Measurements from ENCODE around the gene DHDDS. TPM values are rescaled to one million over a fixed set of nuclear protein-coding genes. Genes with fewer than 3 reads are reported as not detected.

DHDDS gene
- total and polyA plus RNA-seq, 2 of the 13 experiments (the other 11 are each of a cell fraction or from before 2014, with no cell fraction given) = 18.9 to 28.3 TPM

DNA sequence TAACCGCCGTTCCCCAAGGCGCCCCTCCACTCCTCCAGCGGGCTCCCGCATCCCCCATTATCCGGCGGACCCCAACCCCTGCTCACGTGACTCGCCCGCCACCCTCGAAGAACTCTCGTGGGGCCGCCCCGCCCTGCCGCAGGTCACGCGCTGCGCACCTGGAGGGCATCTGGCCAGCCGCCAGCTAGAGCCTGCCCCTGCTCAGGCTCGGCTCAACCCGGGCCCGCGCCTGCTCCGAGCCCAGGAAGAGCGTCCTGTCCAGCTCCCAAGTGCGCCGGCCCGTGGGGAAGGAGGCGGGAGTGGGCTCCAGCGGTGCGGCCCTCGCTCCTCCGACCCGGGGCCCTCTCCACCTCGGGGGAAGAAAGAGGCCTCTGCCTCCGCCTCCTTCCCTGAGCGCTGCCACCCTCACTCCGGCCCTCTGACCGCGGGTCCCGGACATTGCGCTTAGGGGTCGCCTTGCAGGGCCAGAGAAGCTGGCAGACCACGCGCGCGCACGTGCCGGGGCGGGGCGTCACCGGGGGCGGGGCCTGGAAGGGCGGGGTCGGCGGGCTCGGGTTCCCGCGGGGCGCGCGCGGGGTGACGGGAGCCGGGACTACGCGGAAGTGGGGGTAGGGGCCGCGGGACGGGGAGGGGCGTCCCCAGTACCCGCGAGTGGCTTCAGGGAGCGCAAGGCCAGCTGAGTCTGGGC lies 68.5 kb downstream of the DHDDS start (continued):
- TF ChIP-seq, protein P1, sequence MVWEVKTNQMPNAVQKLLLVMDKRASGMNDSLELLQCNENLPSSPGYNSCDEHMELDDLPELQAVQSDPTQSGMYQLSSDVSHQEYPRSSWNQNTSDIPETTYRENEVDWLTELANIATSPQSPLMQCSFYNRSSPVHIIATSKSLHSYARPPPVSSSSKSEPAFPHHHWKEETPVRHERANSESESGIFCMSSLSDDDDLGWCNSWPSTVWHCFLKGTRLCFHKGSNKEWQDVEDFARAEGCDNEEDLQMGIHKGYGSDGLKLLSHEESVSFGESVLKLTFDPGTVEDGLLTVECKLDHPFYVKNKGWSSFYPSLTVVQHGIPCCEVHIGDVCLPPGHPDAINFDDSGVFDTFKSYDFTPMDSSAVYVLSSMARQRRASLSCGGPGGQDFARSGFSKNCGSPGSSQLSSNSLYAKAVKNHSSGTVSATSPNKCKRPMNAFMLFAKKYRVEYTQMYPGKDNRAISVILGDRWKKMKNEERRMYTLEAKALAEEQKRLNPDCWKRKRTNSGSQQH (CRISPR knock-in tag; IDR thresholded peaks at IDR 0.05; ENCODE audit: low read depth) = peak; percentile 22; the same call in 1 of the 2 replicates
- TF ChIP-seq FOXM1 (CRISPR knock-in tag; IDR thresholded peaks at IDR 0.05) = no peak
- peak; percentile 76 for TF ChIP-seq ZNF883 (CRISPR knock-in tag; IDR thresholded peaks at IDR 0.05; ENCODE audit: not compliant biosample characterization)
- peak; percentile 56; the same call in 1 of the 2 replicates for TF ChIP-seq ZNF598 (CRISPR knock-in tag; IDR thresholded peaks at IDR 0.05; ENCODE audit: borderline replicate concordance)
- peak; percentile 83 for TF ChIP-seq ZNF816 (CRISPR knock-in tag; IDR thresholded peaks at IDR 0.05; ENCODE audit: borderline replicate concordance)
- TF ChIP-seq SALL2 (CRISPR knock-in tag; IDR thresholded peaks at IDR 0.05) = peak; percentile 66
- peak; percentile 85; the same call in 1 of the 2 replicates for TF ChIP-seq ZNF616 (CRISPR knock-in tag; IDR thresholded peaks at IDR 0.05; ENCODE audit: low read depth)
- no peak for TF ChIP-seq SP1 (IDR thresholded peaks at IDR 0.05)
- TF ChIP-seq SP1 (CRISPR knock-in tag; IDR thresholded peaks at IDR 0.05) = peak; percentile 87
- TF ChIP-seq GATAD1 (CRISPR knock-in tag; IDR thresholded peaks at IDR 0.05) = no peak
- TF ChIP-seq ZNF143 (CRISPR knock-in tag; IDR thresholded peaks at IDR 0.05) = peak; percentile 82
- TF ChIP-seq ZBTB42 (CRISPR knock-in tag; IDR thresholded peaks at IDR 0.05) = no peak
- peak; percentile 78; the same call in 1 of the 2 replicates for TF ChIP-seq ZNF878 (CRISPR knock-in tag; IDR thresholded peaks at IDR 0.05)
- no peak; the same call in none of the 2 replicates for TF ChIP-seq KAT8 (CRISPR knock-in tag; IDR thresholded peaks at IDR 0.05)
- TF ChIP-seq HNRNPK (IDR thresholded peaks at IDR 0.05; ENCODE audit: low read depth, low read length, poor library complexity, severe bottlenecking) = peak; percentile 87
- no peak for TF ChIP-seq ZNF761 (CRISPR knock-in tag; conservative IDR thresholded peaks at IDR 0.05)
- peak; percentile 19; the same call in 1 of the 2 replicates for TF ChIP-seq ZNF605 (CRISPR knock-in tag; IDR thresholded peaks at IDR 0.05)
- no peak for TF ChIP-seq HNF4G (IDR thresholded peaks at IDR 0.05; ENCODE audit: borderline replicate concordance, low read depth, low read length)
- TF ChIP-seq HNF4G (CRISPR knock-in tag; IDR thresholded peaks at IDR 0.05; ENCODE audit: borderline replicate concordance, low read depth) = peak; percentile 48
- no peak; the same call in 1 of the 2 replicates for TF ChIP-seq ZNF790 (CRISPR knock-in tag; IDR thresholded peaks at IDR 0.05; ENCODE audit: borderline replicate concordance)
- TF ChIP-seq ZNF207 (IDR thresholded peaks at IDR 0.05; ENCODE audit: borderline replicate concordance) = no peak
- peak; percentile 46; the same call in 1 of the 2 replicates for TF ChIP-seq ZMYM3 (CRISPR knock-in tag; IDR thresholded peaks at IDR 0.05)
- TF ChIP-seq TMF1 (CRISPR knock-in tag; IDR thresholded peaks at IDR 0.05; ENCODE audit: low read depth) = 0 out of 2 replicates have a peak, but pooled peaks have one; percentile 62
- TF ChIP-seq, protein P2, sequence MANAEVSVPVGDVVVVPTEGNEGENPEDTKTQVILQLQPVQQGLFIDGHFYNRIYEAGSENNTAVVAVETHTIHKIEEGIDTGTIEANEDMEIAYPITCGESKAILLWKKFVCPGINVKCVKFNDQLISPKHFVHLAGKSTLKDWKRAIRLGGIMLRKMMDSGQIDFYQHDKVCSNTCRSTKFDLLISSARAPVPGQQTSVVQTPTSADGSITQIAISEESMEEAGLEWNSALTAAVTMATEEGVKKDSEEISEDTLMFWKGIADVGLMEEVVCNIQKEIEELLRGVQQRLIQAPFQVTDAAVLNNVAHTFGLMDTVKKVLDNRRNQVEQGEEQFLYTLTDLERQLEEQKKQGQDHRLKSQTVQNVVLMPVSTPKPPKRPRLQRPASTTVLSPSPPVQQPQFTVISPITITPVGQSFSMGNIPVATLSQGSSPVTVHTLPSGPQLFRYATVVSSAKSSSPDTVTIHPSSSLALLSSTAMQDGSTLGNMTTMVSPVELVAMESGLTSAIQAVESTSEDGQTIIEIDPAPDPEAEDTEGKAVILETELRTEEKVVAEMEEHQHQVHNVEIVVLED (CRISPR knock-in tag; IDR thresholded peaks at IDR 0.05; ENCODE audit: borderline replicate concordance) = peak; percentile 67
